ENCODE results near the gene BARX1. TPM values are rescaled to one million over a fixed set of nuclear protein-coding genes. Genes with fewer than 3 reads are reported as not detected.

BARX1 gene
- total RNA-seq, 4 donors from 2014 or later = not detected

DNA sequence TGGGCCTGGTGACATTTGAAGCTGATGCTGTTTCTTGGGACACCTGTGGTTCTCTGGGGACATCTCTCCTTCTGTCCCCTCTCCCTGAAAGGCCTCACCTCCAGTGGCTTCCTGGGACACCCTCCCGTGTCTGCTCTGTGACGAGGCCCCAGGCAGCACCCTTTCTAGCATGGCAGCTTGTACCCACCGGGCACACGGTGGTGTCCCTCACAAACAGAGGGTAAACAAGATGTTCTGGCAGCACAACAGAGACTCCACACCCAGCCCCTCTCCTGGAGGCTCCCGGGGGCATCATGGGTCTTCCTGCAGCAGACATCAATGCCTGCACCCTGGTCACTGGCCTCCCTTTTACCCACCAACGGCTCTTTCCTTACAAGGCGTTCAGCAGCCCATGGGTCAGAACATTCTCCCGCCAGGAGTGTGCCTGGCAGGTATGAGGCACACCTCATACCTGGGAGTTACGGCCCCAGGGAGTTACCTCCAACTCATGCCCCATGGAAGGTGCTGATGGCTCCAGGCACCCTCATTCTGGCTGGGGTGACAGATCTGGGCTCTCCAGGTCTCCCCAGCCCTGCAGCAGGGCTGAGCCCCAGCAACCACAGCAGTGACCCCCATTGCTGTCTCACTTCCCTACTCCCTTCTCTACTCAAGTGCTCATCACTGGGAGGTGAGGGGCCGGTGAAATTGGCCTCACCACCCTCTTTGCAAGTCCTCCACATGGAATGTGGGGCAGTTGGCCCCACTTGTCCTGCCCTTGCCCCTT lies 51.1 kb downstream of the BARX1 start:
- TF ChIP-seq, protein P1, sequence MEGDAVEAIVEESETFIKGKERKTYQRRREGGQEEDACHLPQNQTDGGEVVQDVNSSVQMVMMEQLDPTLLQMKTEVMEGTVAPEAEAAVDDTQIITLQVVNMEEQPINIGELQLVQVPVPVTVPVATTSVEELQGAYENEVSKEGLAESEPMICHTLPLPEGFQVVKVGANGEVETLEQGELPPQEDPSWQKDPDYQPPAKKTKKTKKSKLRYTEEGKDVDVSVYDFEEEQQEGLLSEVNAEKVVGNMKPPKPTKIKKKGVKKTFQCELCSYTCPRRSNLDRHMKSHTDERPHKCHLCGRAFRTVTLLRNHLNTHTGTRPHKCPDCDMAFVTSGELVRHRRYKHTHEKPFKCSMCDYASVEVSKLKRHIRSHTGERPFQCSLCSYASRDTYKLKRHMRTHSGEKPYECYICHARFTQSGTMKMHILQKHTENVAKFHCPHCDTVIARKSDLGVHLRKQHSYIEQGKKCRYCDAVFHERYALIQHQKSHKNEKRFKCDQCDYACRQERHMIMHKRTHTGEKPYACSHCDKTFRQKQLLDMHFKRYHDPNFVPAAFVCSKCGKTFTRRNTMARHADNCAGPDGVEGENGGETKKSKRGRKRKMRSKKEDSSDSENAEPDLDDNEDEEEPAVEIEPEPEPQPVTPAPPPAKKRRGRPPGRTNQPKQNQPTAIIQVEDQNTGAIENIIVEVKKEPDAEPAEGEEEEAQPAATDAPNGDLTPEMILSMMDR (IDR thresholded peaks at IDR 0.05; ENCODE audit: low read depth) = no peak

DNA sequence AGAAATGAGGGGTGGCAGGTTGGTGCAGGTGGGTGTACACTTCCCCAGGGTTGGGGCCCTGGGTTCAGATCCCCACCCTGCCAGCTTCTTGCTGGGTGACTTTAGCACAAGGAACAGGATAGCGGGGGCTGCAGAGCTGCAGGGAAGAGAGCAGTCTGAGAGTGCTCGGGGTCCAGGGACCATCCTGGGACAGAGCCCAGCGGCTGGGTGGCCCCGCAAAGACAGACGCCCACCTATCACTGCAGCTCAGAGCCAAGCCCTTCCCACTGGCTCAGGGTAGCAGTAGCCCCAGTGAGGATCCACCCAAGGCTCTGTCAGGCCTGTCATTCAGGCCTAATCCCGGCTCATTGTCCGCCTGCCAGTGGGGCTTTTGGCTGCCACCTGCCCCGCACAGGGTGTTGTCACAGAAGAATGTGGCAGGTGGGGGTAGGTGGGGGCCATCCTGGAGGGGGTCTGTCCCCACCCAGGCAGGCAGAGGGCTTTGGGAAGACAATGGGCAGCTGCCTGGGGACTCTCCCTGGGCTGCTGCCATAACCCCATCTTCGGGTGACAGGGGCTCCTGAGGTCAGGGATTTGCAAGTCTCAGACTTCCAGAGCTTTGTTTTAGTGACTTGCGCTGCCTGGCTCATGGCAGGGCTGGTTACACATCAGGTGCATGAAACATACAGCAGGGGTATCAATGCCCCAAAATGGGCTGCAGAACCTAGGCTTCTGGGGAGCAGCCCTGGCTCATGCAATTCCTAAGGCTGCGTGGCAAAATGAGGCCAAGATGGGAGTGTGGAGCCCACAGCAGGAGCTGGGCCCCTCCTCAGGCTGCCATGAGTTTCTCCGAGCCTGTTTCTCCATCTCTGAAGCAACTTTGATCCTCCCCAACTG lies 52.1 kb downstream of the BARX1 start:
- TF ChIP-seq, protein P1 (IDR thresholded peaks at IDR 0.05; ENCODE audit: low read depth) = no peak

DNA sequence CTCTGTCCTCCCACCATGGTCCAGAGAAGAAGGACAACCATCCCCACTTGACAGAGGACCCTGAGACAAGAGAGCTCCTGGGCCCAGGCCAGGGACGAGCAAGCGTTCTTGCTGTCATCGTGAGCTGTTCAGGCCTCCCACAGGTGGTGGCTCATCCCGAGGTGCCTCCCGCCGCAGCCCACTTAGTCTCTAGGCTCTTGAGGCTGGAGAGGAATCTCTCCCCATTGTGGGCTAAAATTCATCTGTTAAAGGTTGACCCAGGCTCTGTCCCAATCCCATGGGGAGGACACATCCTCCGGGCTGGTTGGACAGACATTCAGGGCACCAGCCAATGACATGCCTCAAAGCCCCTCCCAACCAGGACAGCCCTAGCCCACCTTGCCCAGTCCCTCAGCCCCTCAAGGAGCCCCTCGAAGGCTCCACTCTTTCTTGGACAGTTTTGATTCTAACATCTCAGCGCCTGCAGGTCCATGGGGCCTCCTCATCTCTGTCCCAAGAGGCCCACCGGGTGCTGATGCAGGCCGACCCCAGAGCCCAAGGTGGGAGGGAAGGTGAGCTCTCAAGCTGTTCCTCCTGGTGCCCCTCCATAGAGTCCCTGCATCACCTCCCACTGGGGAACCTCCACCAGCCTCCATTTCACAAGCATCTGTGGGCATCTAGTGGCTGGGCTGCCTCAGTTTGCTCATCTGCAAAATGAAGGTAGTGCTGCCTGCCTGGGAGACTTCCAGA lies 52.9 kb downstream of the BARX1 start:
- TF ChIP-seq, protein P1 (IDR thresholded peaks at IDR 0.05; ENCODE audit: low read depth) = no peak

Other genes starting within 250 kb of the BARX1 start
- gene PTPDC1, start 129.1 kb upstream of the BARX1 start, total RNA-seq = 10 to 100 TPM; 11.2 to 16.2 (median 13.4) TPM

Data from subcutaneous adipose tissue (tissue), 4 donors.